Left ventricle myocardium inferior (tissue), 1 donor: ENCODE measurements around the gene ESPNL. TPM values are rescaled to one million over a fixed set of nuclear protein-coding genes. Genes with fewer than 3 reads are reported as not detected.

Experiments used
- DNase-seq: peaks from one replicate; pipeline ENCODE4 v3.0.0-alpha.2; 2020
- H3K27ac ChIP-seq: fragments of 200-600 bp; replicated peaks from 2 replicates; pipeline ENCODE4 v1.8.0; 2021
- H3K27me3 ChIP-seq: fragments of 200-600 bp; 2 replicates; pipeline ENCODE4 v1.8.0; 2021; ENCODE audit warnings: low read depth
- H3K36me3 ChIP-seq: fragments of 200-600 bp; 2 replicates; pipeline ENCODE4 v1.8.0; 2021
- H3K4me1 ChIP-seq: fragments of 200-600 bp; 2 replicates; pipeline ENCODE4 v1.8.0; 2021
- H3K4me3 ChIP-seq: fragments of 200-600 bp; 2 replicates; pipeline ENCODE4 v1.8.0; 2021; ENCODE audit warnings: mild to moderate bottlenecking, moderate library complexity
- H3K9me3 ChIP-seq: fragments of 200-600 bp; replicated peaks from 2 replicates; pipeline ENCODE4 v1.8.0; 2021
- intact Hi-C: fragments of 100-400 bp; cut with micrococcal nuclease; formaldehyde crosslinking; loops from one replicate; pipeline ENCODE4 v1.11.0; 2022
- total RNA-seq: library from RNA; stranded (reverse); fragmentation: NEBNext Ultra II Directional; extraction: Animal tissue kit (Norgen Biotek cat#: 25700); gene quantifications from one replicate; pipeline ENCODE4 v1.2.1, GENCODE V29; 2021
- TF ChIP-seq, protein P1 (sequence below): fragments of 200-600 bp; IDR thresholded peaks from 2 replicates; pipeline ENCODE4 v1.8.0; 2021; ENCODE audit warnings: antibody characterized with exemption, mild to moderate bottlenecking, borderline replicate concordance
- donor health status: DM: no; HTN: yes; CAD: no; lungs with severe emphysema.

Gene ESPNL
- total RNA-seq, 1 donor from 2014 or later, result not detected

DNA sequence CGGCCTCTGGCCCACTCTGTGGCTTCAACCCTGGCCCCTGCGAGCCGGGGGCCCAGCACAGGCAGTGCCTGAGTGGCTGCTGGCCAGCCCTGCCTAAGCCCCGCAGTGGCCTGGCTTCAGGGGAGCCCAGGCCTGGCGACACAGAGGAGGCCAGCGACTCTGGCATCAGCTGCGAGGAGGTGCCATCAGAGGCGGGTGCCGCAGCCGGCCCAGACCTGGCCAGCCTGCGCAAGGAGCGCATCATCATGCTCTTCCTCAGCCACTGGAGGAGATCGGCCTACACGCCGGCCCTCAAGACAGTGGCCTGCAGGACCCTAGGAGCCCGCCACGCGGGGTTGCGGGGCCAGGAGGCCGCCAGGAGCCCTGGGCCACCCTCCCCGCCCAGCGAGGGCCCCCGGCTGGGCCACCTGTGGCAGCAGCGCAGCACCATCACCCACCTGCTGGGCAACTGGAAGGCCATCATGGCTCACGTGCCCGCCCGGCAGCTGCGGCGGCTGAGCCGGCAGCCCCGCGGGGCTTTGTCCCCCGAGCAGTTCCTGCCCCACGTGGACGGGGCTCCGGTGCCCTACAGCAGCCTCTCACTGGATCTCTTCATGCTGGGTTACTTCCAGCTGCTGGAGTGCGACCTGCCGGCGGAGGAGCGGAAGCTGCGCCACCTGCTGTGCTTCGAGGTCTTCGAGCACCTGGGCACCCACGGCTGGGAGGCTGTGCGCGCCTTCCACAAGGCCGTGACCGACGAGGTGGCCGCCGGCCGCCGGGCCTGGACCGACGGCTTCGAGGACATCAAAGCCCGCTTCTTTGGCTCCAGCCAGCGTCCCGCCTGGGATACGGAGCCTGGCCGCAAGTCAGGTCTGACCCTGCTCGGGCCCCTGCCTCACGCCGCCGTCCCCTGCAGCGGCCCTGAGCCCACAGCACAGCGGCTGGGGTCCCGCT lies 30.8 kb downstream of the ESPNL start:
- H3K9me3 ChIP-seq, result no peaks in the 10 kb centered on the region
- TF ChIP-seq, protein P1, sequence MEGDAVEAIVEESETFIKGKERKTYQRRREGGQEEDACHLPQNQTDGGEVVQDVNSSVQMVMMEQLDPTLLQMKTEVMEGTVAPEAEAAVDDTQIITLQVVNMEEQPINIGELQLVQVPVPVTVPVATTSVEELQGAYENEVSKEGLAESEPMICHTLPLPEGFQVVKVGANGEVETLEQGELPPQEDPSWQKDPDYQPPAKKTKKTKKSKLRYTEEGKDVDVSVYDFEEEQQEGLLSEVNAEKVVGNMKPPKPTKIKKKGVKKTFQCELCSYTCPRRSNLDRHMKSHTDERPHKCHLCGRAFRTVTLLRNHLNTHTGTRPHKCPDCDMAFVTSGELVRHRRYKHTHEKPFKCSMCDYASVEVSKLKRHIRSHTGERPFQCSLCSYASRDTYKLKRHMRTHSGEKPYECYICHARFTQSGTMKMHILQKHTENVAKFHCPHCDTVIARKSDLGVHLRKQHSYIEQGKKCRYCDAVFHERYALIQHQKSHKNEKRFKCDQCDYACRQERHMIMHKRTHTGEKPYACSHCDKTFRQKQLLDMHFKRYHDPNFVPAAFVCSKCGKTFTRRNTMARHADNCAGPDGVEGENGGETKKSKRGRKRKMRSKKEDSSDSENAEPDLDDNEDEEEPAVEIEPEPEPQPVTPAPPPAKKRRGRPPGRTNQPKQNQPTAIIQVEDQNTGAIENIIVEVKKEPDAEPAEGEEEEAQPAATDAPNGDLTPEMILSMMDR, result no peak
- H3K27ac ChIP-seq, result no peak overlapping the region
- no peak overlapping the region for H3K4me3 ChIP-seq
- H3K4me1 ChIP-seq, result no peaks in the 10 kb centered on the region
- H3K36me3 ChIP-seq, result no peaks in the 10 kb centered on the region
- peaks cover 22% of the 10 kb centered on the region for H3K27me3 ChIP-seq
- no peak for DNase-seq
- intact Hi-C loops, result no loop called here

DNA sequence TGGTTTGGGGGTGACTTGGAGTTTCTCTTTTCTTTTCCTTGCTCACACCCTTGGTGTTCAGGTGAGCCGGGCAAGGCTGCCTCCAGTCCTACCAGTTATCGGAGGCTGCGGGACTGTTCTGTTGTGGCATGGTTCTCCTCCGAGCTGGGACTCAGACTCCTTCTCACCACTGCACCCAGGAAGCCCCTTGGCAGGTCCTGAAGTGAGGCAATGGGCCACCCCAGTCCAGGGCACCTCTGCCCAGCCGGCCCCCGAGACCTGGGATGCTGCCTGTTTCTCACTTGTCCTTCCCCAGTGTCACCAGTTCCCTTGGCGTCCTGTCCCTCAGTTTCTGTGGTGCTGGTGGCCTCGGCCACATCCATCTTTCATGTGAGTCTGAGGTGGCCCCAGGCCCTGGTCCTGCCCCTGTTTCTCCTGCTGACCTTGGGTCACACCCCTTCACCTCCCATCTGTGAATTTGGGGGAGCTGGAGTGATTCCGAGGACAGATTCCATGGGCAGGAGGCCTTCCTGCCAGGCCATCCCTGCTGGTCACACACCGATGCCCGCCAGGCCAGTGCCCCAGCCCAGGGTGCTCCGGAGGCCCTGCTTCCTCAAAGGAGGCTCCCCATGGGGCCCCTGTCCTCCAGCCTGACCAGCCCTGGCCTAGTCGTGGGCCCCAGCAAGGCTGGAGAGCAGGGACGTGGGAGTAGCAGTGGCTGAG lies 31.8 kb downstream of the ESPNL start:
- Histone ChIP-seq H3K27me3 (peaks cover 22% of the 10 kb centered on the region), H3K9me3 (no peaks in the 10 kb centered on the region), H3K4me1 (peaks cover 9% of the 10 kb centered on the region), H3K36me3 (no peaks in the 10 kb centered on the region), H3K4me3 (no peak overlapping the region), H3K27ac (no peak overlapping the region)
- intact Hi-C loops, result no loop called here
- DNase-seq, result peak; percentile 11
- TF ChIP-seq, protein P1, result no peak

DNA sequence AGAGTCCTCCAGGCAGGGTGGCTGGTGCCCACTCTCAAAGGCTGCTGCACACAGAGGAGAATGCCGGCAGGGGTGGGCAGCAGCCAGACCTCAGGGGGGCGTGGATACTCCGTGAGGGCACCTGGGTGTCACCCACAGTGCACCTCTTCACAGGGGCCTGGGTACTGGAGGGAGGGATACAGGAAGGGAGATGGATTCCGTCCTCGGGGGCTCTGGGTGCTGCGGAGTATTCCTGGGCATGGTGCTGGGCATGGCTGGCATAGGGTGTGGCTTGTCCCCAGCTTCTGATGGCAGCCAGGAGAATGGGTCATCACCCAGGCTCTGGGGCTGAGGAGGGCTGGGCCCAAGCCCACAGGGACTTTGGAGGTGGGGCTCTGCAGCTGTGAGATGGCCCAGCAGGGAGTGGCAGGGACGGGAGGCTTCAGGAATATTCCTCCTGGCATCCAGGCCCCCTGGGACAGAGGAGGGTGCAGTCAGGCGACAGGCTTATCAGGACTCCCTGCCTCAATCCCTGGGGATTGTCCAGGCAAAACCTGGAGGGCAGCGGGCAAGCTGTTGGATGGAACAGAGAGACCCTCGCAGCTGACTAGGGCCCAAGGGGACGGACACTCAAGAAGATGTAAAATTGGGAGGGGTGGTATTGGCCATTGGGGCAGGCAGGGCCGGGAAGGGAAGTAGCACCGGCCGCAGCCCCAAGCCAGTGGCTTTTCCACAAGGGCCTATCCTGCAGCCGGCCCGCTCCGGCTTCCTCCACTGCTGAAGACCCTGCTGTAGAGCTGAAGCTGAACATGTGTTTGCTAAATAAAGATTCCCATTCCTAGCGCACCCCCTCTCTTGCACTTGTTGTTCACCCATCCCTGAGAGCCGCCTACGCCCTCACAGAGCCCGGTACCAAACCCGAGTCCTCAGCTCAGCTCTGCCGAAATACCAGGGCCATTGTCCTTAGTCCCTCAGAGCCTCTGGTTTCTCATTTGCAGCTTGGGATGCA lies 32.6 kb downstream of the ESPNL start:
- intact Hi-C loops, result no loop called here
- Histone ChIP-seq H3K9me3 (no peaks in the 10 kb centered on the region), H3K4me1 (peaks cover 17% of the 10 kb centered on the region)

DNA sequence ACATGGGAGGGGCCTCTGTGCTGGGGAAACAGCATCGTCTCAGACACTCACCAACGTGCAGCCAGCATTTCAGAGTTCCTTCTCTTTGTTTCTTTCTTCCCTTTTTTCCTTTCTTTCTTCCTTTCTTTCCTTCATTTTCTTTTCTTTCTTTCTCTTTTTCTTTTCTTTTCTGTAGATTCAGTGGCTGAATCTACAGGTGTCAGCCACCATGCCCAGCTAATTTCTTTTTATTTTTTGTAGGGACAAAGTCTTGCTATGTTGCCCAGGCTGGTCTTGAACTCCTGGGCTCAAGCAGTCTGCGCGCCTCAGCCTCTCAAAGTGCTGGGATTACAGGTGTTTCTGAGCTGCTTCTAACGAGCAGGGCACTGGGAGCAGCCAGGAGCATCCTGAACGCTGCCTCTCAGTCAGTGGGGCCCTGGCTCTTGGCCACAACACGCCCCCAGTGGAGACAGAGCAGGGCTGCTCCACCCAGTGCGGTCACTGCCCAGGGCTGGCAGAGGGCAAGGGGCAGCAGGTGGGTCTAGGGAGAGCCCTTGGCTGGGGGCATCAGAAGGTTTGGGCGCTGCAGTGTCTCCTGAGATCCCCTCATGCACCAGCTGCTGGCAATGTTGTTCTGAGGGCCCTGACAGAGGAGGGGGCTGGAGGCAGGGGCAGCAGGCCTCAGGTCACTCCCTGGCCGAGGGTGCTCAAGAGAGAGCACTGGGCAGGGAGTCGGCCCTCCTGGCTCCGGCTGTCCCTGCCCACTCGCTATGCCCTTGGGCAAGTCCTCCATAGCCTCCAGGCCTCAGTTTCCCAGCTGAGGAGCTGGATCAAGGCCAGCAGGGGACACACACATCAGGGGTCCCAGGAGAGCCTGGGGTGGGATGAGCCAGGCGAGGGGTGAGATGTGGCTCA lies 33.6 kb downstream of the ESPNL start:
- TF ChIP-seq, protein P1, result no peak
- H3K36me3 ChIP-seq, result no peaks in the 10 kb centered on the region
- no peak overlapping the region for H3K27ac ChIP-seq
- no peak overlapping the region for H3K4me3 ChIP-seq
- no peaks in the 10 kb centered on the region for H3K9me3 ChIP-seq
- intact Hi-C loops, result no loop called here
- H3K27me3 ChIP-seq, result peaks cover 11% of the 10 kb centered on the region
- peak; percentile 10 for DNase-seq
- H3K4me1 ChIP-seq, result peaks cover 25% of the 10 kb centered on the region

More for the DNA sequence above, 32.6 kb downstream of the ESPNL start:
- TF ChIP-seq, protein P1, result no peak
- no peak overlapping the region for H3K27ac ChIP-seq
- peak; percentile 7 for DNase-seq
- no peak overlapping the region for H3K4me3 ChIP-seq
- peaks cover 20% of the 10 kb centered on the region for H3K27me3 ChIP-seq
- no peaks in the 10 kb centered on the region for H3K36me3 ChIP-seq
